NCI-H82 (cell line): ENCODE data around the gene SSBP3.
"Not testable (repeated sequence)": the region's sequence is repeated elsewhere in the genome, so short reads cannot be mapped to it uniquely, and the experiment has no call there.

ENCODE experiments used
- DNase-seq: peaks from one replicate; lab custom pipeline; 2025; lab: John Stamatoyannopoulos, UW

Gene SSBP3

GRCh38 chr1:54391450-54392209 lies 14.6 kb downstream of the SSBP3 start:
- no peak for DNase-seq

DNA sequence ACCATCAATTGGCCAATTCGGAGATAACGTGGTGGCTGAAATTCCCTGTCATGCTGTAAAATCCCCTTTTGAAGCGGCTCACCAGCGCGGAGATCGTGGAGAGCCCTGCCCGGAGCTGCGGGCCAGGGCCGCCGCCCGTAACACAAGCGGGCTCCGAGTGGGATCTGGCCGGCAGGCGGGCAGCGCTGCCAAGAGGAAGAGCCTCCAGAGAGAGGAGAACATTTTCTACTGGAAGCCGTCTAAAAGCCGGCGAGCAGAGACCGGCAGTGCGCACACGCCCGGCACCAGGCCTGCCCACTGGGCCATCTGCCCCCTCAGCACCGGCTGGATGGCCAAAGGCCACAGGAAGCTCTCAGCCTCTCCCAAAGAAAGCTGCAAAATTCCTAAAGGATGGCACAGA lies 15.5 kb downstream of the SSBP3 start:
- DNase-seq, result no peak

DNA sequence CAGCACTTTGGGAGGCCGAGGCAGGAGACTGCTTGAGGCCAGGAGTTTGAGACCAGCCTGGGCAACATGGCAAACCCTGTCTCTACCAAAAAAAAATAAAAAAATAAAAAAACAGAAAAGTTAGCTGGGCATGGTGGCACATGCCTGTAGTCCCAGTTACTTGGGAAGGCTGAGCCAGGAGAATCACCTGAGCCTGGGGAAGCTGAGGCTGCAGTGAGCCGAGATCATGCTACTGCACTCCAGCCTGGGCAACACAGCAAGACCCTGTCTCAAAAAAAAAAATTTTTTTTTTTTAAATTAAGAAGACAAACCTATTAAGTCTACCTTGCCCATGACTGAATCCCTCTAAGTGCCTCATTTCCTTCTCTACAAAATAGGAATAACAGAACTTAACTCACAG lies 16.6 kb downstream of the SSBP3 start:
- DNase-seq, result not testable (repeated sequence)

GRCh38 chr1:54387419-54387818 lies 18.8 kb downstream of the SSBP3 start:
- no peak for DNase-seq

GRCh38 chr1:54385727-54386022 lies 20.5 kb downstream of the SSBP3 start:
- no peak for DNase-seq

GRCh38 chr1:54384918-54385726 lies 21.1 kb downstream of the SSBP3 start:
- no peak for DNase-seq

DNA sequence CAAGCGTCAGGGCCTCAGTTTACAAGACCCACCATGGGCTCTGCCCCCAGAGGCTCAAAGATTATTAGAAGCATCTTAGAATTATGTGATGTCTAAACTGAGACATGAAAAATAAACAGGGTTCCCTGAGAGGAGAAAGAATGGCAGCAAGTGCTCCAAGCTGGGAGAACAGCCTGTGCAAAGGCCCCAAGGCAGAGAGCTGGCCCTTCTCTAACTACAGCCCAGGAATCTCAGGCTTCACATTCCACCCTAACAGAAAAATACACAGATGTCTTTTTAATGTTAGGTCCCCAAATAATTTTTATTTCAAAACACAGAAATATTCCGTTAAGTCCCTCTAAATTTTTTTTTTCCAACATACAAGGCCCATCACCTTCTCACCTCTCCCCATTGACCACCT lies 21.7 kb downstream of the SSBP3 start:
- DNase-seq, result no peak

GRCh38 chr1:54381524-54381923 lies 24.7 kb downstream of the SSBP3 start:
- DNase-seq, result no peak

GRCh38 chr1:54380290-54380882 lies 25.8 kb downstream of the SSBP3 start:
- DNase-seq, result no peak

DNA sequence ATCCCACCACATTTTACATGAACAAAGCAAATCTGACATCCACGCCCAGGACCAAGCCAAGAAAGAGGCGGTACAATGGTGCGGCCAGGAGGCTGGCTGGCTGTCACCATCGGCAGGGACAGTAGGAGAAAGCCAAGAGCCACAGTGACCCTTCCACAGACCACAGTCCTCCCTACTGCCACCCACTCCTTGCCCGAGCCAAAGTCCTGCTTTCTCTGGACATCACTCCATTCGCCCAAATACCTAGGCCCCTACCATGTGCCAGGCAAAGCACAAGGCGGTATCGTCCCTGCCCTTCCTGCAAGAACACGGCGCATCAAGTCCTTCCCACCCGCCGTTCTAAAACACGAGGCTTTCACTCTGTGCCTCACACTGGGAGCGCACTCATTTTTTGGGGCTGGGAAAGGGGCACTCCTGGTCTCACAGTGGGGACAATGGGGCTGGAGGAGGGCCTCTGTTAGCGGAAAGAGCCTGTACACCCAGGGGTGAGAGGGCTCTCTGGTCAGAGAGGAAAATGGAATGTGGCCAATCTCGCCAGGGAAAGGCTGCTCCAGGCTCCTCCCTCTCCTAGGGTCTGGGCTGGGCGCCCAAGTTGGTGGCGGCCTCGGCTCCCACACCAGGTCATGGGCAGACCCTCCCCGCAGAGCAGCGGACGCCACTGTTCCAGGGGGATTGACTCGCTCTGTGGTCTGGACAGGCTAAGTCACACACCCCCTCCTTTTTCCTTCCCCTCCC lies 26.5 kb downstream of the SSBP3 start:
- DNase-seq, result no peak

- no peak for DNase-seq
These were observed 27.2 kb downstream of the SSBP3 start for GRCh38 chr1:54378874-54379554.

DNA sequence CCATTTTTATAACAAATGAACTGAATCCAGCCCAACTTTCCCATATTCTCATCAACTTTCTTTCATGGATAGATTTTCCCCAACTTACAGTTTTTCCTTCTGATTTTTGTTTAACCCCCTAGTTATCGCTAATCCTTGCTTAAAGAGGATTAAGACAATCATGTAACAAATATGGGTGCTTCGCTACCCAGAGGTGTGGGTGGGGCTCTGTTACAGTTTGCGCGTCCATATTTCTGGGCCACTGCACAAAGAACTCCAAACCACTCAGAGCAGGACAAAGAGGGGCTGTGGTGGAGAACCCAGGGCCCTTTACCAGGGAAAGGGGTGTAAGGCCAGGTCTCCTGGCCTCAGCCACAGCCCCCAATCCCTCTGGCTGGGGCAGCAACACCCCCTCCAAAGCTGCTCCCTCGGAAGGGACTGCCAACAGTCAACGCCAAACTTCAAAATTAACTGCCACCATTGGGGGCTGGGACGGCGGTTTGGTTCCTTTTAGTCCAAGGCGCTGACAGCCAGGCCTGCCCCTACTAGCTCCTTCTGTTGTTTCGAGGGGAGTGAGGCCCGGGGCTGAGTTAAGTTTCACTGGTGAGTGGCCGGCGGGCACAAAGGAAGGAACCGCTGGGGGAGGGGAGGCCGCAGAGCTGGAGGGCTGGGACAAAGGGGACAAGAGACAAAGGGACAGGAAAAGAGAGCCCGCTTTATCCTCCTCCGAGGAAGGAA lies 27.9 kb downstream of the SSBP3 start:
- DNase-seq, result peak; percentile 61

GRCh38 chr1:54377040-54377691 lies 29.0 kb downstream of the SSBP3 start:
- DNase-seq, result peak; percentile 61

DNA sequence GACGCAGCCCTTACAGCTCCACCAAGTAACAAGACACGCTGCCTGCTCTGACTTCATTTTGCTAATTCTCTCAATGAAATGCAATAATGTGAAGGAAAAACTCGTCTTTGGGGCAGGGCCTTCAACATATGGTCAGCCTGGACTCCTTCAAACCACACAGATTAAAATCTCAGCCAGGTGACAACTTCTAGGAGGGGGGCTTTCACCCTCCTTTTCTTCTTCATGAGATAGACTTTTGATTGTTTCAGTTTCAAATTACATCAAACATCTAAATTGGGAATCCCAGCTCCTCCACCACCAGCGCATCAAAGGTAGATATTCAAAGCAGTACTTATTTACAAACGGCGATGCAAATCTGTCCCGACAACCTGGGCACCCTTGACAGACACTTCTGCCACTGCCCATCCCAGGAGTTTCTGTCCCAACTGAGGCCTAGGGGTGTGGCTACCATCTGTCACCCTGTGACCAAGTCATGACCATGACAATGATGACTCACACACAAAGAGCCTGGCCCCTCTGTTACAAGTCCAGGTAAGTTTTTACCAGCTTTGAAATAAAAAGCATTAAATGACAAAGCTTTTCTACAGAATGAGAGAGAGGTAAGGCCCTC lies 29.7 kb downstream of the SSBP3 start:
- peak; percentile 21 for DNase-seq

GRCh38 chr1:54375712-54376429 lies 30.3 kb downstream of the SSBP3 start:
- DNase-seq, result peak; percentile 43

- no peak for DNase-seq
These were observed 30.9 kb downstream of the SSBP3 start for GRCh38 chr1:54375298-54375697.

DNA sequence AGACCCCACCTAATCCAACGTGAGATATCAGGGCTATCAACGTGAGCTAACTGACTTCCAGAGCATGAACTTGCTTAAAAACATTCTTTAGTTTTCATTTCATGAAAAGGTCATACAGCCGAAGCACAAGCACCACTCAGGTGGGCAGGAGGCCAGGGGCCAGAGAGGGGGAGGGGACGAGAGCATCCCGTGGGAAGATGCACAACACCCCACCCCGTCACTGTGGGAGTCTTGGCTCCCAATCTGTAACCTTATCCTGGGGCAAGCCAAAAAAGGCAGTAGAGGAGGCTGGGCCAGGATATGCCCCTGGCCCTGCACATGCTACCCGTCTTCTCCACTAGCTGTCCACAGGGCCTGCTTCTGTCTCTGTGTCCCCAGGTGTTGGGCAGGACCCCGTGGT lies 31.4 kb downstream of the SSBP3 start:
- DNase-seq, result no peak

DNA sequence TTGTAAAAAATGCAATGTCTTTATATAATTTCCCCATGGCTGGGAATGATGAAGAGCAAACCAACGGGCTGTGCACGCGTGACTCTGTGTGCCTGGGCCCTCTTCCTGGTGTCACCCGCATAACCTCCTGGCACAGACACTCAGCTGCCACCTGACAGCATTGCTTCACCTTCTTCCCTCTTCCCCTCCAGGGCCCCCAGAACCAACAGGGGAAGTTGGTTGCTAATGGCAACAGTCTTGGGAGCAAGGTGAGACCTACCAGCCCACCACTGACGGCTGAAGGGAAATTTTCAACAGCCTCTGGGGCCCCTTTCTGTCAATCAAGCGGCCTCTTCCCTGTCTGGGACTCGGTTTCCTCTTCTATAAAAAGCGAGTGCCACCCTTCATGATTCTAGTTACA lies 33.2 kb downstream of the SSBP3 start:
- no peak for DNase-seq

GRCh38 chr1:54371942-54372275 lies 34.3 kb downstream of the SSBP3 start:
- no peak for DNase-seq
